Activated T-helper 9 cell treated with anti-CD3 and anti-CD28 coated beads, Interleukin-2, amount 50 U/mL, for 16 hours (primary cell): Measurements from ENCODE around the gene ERC2.
"Not testable (repeated sequence)": the region's sequence is repeated elsewhere in the genome, so short reads cannot be mapped to it uniquely, and the experiment has no call there.

Source experiments
- DNase-seq: peaks from one replicate; pipeline ENCODE4 v3.0.0-alpha.2; 2020; ENCODE audit warnings: low read depth

The ERC2 gene

DNA sequence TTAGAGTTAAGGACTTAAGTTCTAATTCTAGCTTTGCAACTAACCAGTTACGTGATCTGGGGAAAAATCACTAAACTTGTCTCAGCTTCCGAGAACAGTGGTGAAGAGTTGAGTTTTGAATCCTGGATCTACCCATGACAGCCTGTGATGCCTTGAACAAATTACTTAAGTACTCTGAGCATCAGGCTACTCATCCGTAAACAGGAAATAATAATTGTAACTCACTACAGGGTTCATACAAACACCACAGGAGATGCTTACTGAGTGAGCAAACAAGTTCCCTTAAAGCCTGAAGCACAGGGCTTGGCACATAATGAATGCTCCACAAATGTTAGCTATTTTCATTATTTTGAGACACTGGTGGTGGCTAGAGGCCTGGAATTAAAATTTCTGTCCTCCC, 158.8 kb downstream of the ERC2 start:
- DNase-seq, result no peak

GRCh38 chr3:56308471-56308870, 159.8 kb downstream of the ERC2 start:
- DNase-seq, result no peak

DNA sequence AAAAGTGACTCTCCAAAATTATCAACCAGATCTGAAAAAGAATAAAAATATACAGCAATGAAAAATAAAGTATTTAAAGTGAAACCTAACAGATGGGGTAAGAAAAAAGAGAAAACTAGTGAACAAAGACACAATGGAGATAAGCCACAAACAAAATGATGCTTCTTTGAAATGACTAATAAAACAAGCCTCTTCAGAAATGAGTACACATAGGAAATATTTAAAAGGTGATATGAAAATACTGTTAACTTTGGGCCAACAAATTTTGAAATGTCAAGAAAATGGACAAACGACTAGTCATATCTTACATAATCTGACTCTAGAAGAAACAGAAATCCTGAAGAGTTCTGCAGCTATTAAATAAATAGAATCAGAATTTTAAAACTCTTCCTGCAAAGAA, 164.2 kb downstream of the ERC2 start:
- DNase-seq, result no peak

DNA sequence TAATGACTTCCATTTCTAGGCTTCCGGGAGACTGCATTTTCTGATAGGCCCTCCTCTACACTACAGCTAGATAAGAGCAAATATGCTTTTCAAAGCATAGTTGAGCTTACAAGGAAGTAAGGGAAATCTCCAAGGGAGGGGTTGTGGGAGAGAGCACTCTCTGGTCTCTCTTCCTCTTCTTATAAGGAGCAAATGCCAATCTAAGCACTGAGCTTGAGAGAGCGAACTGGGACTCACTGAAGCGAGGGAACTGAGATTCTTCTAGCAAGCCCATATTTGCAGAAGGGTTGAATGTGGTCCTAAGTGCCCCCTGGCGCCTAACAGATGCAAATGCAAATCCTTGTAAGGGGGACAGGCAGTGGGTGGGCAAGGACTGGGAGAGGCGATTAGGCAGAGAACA, 164.8 kb downstream of the ERC2 start:
- no peak for DNase-seq

DNA sequence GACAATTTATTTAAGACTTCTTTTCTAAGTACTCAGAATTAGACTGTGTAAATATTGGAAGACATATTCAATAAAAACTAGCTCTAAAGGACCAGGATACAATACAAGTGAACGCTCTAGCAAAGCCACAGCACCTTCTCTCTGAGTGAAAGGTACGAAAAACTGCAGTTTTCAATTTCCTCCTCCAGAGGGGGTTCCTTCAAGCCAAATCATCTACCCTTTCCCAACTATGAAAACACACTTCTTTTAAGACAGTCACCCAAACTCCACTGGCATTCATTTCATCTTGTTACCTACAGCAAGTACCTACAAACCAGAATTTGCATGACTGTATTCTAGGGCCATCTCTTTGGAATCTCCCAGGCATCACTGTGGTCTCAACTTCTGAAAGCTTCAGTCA, 165.8 kb downstream of the ERC2 start:
- DNase-seq, result no peak

GRCh38 chr3:56297281-56297840, 170.9 kb downstream of the ERC2 start:
- no peak for DNase-seq

DNA sequence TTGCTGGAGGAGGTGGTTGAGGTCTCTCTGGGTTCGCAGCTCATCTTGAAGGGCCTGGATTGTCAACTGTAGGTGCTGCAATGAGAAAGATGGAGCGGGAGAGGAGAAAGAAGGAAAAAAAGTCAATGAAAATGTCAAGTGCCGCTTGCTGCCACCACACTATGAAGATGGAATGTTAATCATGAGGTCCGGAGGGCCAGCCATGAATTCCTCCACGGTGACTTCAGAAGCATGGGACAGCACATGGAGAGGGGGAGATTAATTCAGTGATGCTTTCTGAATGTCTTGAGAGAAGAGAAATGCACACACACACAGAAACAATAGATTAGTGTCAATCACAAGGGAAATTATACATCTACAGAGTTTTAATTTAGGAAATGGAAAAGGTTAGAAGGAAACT, 171.9 kb downstream of the ERC2 start:
- no peak for DNase-seq

DNA sequence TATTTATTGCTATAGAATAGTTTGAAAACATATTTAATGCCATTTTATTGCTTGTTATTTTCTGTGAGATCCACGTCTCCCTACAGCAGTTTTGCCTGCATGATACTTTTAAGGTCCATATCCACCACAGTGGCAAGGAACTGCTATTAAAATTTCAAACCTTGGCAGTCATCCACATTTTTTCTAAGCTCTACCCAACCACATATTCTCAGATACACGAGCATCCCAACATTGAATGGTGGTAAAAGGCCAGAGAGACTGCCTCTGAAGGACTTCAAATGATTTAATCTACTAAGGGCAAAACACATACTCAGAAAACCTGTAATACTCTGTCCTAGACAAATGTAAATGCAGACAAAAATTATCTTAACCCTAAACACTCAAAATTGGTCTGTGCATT, 173.1 kb downstream of the ERC2 start:
- no peak for DNase-seq

DNA sequence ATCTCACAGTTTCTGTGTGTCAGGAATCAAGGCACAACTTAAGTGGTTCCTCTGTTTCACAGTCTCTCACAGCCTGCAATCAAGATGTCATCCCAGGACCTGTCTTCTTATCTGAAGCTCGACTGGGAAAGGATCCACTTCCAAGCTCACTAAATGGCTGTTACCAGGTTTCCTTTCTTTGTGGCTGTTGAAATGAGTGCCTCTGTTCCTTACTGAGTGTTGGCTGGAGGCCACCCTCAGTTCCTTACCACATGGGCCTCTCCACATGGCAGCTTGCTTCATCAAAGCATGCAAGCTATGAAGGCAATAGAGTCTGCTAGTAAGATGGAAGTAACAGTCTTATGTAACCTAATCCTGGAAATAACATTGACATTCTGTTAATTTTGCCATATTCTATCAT, 174.0 kb downstream of the ERC2 start:
- no peak for DNase-seq

DNA sequence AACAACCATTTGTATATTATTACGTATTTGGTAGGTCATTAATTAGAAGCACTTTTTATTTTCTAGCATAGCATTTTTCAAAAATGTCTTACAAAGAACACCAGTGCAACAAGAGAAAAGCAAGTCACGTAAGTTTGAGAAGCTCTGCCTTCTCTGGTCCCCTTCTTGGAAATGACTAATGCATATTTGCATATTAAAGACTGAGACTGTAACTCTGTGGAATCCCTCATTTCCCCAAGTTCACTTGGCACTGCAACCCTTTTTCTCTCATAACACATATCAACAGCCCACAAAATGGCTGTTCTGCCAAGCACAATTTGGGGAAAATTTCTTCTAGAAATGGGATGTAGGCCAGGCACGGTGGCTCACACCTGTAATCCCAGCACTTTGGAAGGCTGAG, 176.3 kb downstream of the ERC2 start:
- DNase-seq, result no peak

GRCh38 chr3:56291244-56291680, 177.0 kb downstream of the ERC2 start:
- no peak for DNase-seq

DNA sequence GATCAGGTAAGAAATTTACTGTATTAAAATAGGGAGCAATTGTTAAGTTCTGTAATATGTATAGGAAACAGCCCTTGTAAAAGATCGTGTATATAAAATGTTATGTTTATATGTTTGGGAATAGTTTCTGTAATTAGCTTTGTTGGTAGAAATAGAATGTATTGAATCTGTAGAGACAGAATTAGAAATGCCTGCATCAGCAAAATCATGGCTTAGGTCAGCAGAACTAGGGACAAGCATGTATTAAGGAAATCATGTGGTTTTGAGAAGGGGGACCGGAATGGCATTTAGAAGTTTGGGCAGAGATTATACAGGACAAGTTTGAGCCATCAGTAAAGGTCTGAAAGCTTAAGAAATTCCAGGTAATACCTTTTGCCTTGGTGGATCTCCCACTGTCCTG, 177.9 kb downstream of the ERC2 start:
- DNase-seq, result no peak

GRCh38 chr3:56288258-56288657, 180.0 kb downstream of the ERC2 start:
- DNase-seq, result no peak

DNA sequence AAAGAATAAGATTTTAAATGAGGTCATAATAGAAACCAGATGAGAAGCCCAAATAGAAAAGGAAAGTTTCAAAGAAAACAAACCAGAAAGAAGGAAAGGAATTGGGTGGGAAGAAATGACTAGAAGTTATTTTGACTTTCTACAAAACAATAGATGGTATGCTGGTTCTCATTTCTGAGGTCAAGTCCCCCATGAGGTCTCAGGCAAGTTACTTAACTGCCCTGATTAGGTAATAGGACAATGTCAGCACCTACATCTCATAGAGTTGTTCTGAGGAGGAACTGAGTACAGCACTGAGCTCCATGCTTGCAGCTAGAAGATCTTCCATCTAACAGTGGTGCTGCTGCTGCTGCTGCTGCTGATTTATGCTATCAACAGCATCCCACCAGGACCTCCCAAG, 185.9 kb downstream of the ERC2 start:
- no peak for DNase-seq

GRCh38 chr3:56277236-56277635, 191.0 kb downstream of the ERC2 start:
- no peak for DNase-seq

DNA sequence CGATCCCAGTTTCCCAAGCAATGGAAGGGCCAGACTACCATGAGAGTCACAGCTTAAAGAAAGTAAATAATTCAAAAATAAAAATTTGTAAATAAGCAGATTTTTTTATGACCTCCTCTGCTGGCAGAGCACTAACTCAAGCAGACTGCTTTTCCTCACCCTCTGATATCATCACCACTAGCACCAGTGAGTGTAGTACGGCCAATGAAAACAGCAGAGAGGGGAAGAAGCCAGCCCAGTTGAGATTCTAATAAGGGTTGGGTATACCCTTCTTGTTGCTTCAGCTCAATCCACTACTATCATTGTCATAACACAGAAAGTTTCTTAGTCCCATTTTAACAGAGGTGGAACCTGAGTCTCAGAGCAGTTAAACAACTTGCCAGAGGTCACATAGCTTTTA, 193.1 kb downstream of the ERC2 start:
- DNase-seq, result no peak

GRCh38 chr3:56269755-56270535, 198.3 kb downstream of the ERC2 start:
- DNase-seq, result no peak

- no peak for DNase-seq
These were observed 199.5 kb downstream of the ERC2 start for GRCh38 chr3:56268616-56269383.

- not testable (repeated sequence) for DNase-seq
These were observed 206.4 kb downstream of the ERC2 start for GRCh38 chr3:56261852-56262251.

- DNase-seq, result no peak
These were observed 208.0 kb downstream of the ERC2 start for GRCh38 chr3:56260262-56260661.

DNA sequence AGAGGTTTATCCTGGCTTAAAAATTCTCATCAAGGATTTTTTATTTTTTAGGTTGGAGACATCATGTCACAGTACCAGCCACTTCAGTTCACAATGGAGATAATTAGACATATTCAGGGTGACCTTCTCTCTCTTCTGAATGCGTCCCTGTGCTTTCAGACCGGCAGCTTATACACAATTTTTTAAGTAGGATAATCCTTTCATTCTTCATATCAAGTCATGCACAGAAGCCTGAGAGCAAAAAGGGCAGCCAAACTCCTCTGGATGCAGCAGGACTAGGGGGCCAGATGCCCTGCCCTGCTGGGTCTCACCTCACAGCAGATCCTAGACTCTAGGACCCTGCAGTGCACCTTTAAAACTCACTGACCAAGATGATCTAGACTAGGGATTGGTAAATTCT, 210.4 kb downstream of the ERC2 start:
- no peak for DNase-seq

GRCh38 chr3:56254835-56255234, 213.4 kb downstream of the ERC2 start:
- no peak for DNase-seq

GRCh38 chr3:56253941-56254665, 214.2 kb downstream of the ERC2 start:
- no peak for DNase-seq
